C4-2B (cell line): ENCODE measurements around the gene BLM.

Experiments
- CTCF ChIP-seq: fragments of 450-650 bp; conservative IDR thresholded peaks from 2 replicates; pipeline ENCODE4 v1.5.1; 2017; ENCODE audit warnings: mild to moderate bottlenecking
- ZFX ChIP-seq: fragments of 450-650 bp; IDR thresholded peaks from 2 replicates; pipeline ENCODE4 v1.6.1; 2017

GRCh38 chr15:90845201-90845949 is 128.2 kb downstream of the BLM start:
- TF ChIP-seq CTCF (no peak), ZFX (no peak)
